ENCODE results near the gene MAL.

The MAL gene

GRCh38 chr2:94996305-94997100, 29.0 kb upstream of the MAL start:
- DNase-seq (ENCODE audit: low spot score): no peak

GRCh38 chr2:94997981-94998930, 27.3 kb upstream of the MAL start:
- DNase-seq (ENCODE audit: low spot score): no peak

- DNase-seq (ENCODE audit: low spot score): no peak
Measured at GRCh38 chr2:94999431-94999883, 26.1 kb upstream of the MAL start.

- DNase-seq (ENCODE audit: low spot score): no peak
Measured at GRCh38 chr2:95001051-95001562, 24.4 kb upstream of the MAL start.

GRCh38 chr2:95001701-95002100, 23.8 kb upstream of the MAL start:
- DNase-seq (ENCODE audit: low spot score): no peak

GRCh38 chr2:95002498-95002897, 23.0 kb upstream of the MAL start:
- DNase-seq (ENCODE audit: low spot score): no peak

GRCh38 chr2:95004287-95004686, 21.2 kb upstream of the MAL start:
- DNase-seq (ENCODE audit: low spot score): no peak

- no peak for DNase-seq (ENCODE audit: low spot score)
Measured at GRCh38 chr2:95004711-95005110, 20.8 kb upstream of the MAL start.

- DNase-seq (ENCODE audit: low spot score): no peak
Measured at GRCh38 chr2:95005726-95006125, 19.8 kb upstream of the MAL start.

- no peak for DNase-seq (ENCODE audit: low spot score)
Measured at GRCh38 chr2:95006588-95006987, 18.9 kb upstream of the MAL start.

GRCh38 chr2:95007031-95007609, 18.4 kb upstream of the MAL start:
- no peak for DNase-seq (ENCODE audit: low spot score)

GRCh38 chr2:95007822-95008221, 17.7 kb upstream of the MAL start:
- DNase-seq (ENCODE audit: low spot score): no peak

GRCh38 chr2:95008306-95008705, 17.2 kb upstream of the MAL start:
- DNase-seq (ENCODE audit: low spot score): no peak

GRCh38 chr2:95008996-95009395, 16.5 kb upstream of the MAL start:
- DNase-seq (ENCODE audit: low spot score): no peak

- no peak for DNase-seq (ENCODE audit: low spot score)
Measured at GRCh38 chr2:95009412-95009811, 16.1 kb upstream of the MAL start.

GRCh38 chr2:95010126-95010525, 15.4 kb upstream of the MAL start:
- no peak for DNase-seq (ENCODE audit: low spot score)

GRCh38 chr2:95010718-95011117, 14.8 kb upstream of the MAL start:
- DNase-seq (ENCODE audit: low spot score): no peak

- DNase-seq (ENCODE audit: low spot score): no peak
Measured at GRCh38 chr2:95012881-95013550, 12.5 kb upstream of the MAL start.

- DNase-seq (ENCODE audit: low spot score): no peak
Measured at GRCh38 chr2:95013726-95014125, 11.8 kb upstream of the MAL start.

GRCh38 chr2:95014126-95014708, 11.3 kb upstream of the MAL start:
- no peak for DNase-seq (ENCODE audit: low spot score)

GRCh38 chr2:95015261-95015912, 10.1 kb upstream of the MAL start:
- DNase-seq (ENCODE audit: low spot score): no peak
